SK-N-SH treated with all-trans-retinoic acid at 6 μM for 48 hours (cell line): Measurements from ENCODE around the gene PRICKLE1.

ENCODE experiments used
- BACH2 ChIP-seq: fragments of 250-450 bp; sonication (Bioruptor Pico); IDR thresholded peaks from 2 replicates; pipeline ENCODE4 v1.9.0; 2021; ENCODE audit warnings: mild to moderate bottlenecking, borderline replicate concordance
- ZC3H10 ChIP-seq: fragments of 250-450 bp; sonication (Bioruptor Pico); IDR thresholded peaks from 2 replicates; pipeline ENCODE4 v1.5.1; 2021; ENCODE audit warnings: mild to moderate bottlenecking, moderate library complexity
- ZFP30 ChIP-seq: fragments of 450-650 bp; formaldehyde crosslinking; IDR thresholded peaks from 2 replicates; pipeline ENCODE4 v1.5.0; 2022; ENCODE audit warnings: mild to moderate bottlenecking, moderate library complexity
- TF ChIP-seq, protein P1 (sequence below): fragments of 250-450 bp; sonication (Bioruptor Pico); IDR thresholded peaks from 2 replicates; pipeline ENCODE4 v1.5.1; 2020; ENCODE audit warnings: low read depth, mild to moderate bottlenecking, moderate library complexity

DNA sequence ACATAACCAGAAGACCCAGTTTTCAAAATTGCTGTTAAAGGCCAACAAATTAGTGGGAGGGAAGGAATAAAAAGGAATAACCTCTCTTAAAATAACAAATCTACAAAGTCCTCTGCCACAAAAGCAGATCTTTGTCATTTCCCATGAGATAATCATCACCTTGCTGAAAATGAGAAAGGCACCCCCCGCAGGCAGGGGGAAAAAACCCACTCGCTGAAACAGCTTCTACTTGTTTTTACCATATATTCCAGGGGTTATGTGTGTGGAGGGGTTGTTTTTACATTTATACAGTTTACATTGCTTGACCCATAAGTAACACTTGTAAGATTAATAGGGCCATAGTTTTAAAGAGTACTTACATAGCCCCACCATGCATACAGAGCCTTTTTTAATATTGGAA is 131.0 kb downstream of the PRICKLE1 start:
- TF ChIP-seq BACH2 (CRISPR knock-in tag) (no peak), ZC3H10 (CRISPR knock-in tag) (no peak), ZFP30 (CRISPR knock-in tag) (no peak)
- TF ChIP-seq, protein P1, sequence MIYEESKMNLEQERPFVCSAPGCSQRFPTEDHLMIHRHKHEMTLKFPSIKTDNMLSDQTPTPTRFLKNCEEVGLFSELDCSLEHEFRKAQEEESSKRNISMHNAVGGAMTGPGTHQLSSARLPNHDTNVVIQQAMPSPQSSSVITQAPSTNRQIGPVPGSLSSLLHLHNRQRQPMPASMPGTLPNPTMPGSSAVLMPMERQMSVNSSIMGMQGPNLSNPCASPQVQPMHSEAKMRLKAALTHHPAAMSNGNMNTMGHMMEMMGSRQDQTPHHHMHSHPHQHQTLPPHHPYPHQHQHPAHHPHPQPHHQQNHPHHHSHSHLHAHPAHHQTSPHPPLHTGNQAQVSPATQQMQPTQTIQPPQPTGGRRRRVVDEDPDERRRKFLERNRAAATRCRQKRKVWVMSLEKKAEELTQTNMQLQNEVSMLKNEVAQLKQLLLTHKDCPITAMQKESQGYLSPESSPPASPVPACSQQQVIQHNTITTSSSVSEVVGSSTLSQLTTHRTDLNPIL = no peak
